H9 (cell line): ENCODE measurements around the gene EVC. TPM values are rescaled to one million over a fixed set of nuclear protein-coding genes. Genes with fewer than 3 reads are reported as not detected.
A peak's percentile ranks its signal among the peaks of the same experiment; 100 is the strongest.

Experiments used
- DNase-seq: peaks from one replicate; pipeline ENCODE4 v3.0.0-alpha.2; 2017
- H2AFZ ChIP-seq: one replicate; pipeline ENCODE4 v1.6.1; 2013; ENCODE audit warnings: mild to moderate bottlenecking, low read length, control low read depth, moderate library complexity
- H2AK5ac ChIP-seq: 2 replicates; pipeline ENCODE4 v1.6.1; 2013; ENCODE audit warnings: low read length, control low read depth, mixed read lengths; ENCODE audit not compliant: insufficient read length
- H2BK120ac ChIP-seq: one replicate; pipeline ENCODE4 v1.6.1; 2013; ENCODE audit warnings: low read depth, mild to moderate bottlenecking, low read length, control low read depth, inconsistent platforms; ENCODE audit not compliant: poor library complexity, severe bottlenecking
- H2BK12ac ChIP-seq: 2 replicates; pipeline ENCODE4 v1.6.1; 2013; ENCODE audit warnings: low read length, control low read depth, mixed read lengths, low read depth; ENCODE audit not compliant: insufficient read length
- H2BK15ac ChIP-seq: 2 replicates; pipeline ENCODE4 v1.6.1; 2013; ENCODE audit warnings: low read depth, low read length, control low read depth
- H2BK20ac ChIP-seq: one replicate; pipeline ENCODE4 v1.6.1; 2013; ENCODE audit warnings: low read depth, mild to moderate bottlenecking, low read length, control low read depth, inconsistent platforms; ENCODE audit not compliant: poor library complexity, severe bottlenecking
- H2BK5ac ChIP-seq: 2 replicates; pipeline ENCODE4 v1.6.1; 2013; ENCODE audit warnings: low read length, control low read depth, mixed read lengths; ENCODE audit not compliant: insufficient read length
- H3K14ac ChIP-seq: 2 replicates; pipeline ENCODE4 v1.6.1; 2013; ENCODE audit warnings: low read length, control low read depth; ENCODE audit not compliant: insufficient read depth
- H3K18ac ChIP-seq: 2 replicates; pipeline ENCODE4 v1.6.1; 2013; ENCODE audit warnings: low read depth, mild to moderate bottlenecking, mixed read lengths, low read length, control low read depth; ENCODE audit not compliant: insufficient read length
- H3K23ac ChIP-seq: 2 replicates; pipeline ENCODE4 v1.6.1; 2013; ENCODE audit warnings: low read length, control low read depth, mixed read lengths, low read depth; ENCODE audit not compliant: insufficient read length
- H3K23me2 ChIP-seq: 2 replicates; pipeline ENCODE4 v1.6.1; 2013; ENCODE audit warnings: low read depth, mild to moderate bottlenecking, mixed read lengths, low read length, control low read depth; ENCODE audit not compliant: insufficient read length, poor library complexity, severe bottlenecking
- H3K27ac ChIP-seq: 2 replicates; pipeline ENCODE4 v1.5.1; 2013; ENCODE audit warnings: low read length, control low read depth, mixed read lengths, low read depth; ENCODE audit not compliant: insufficient read length
- H3K27me3 ChIP-seq: 2 replicates; pipeline ENCODE4 v1.6.1; 2013; ENCODE audit warnings: low read length, control low read depth, inconsistent platforms; ENCODE audit not compliant: insufficient read depth
- H3K4ac ChIP-seq: 2 replicates; pipeline ENCODE4 v1.6.1; 2013; ENCODE audit warnings: low read depth, mild to moderate bottlenecking, control low read depth, inconsistent platforms, low read length, moderate library complexity
- H3K4me1 ChIP-seq: 2 replicates; pipeline ENCODE4 v1.6.1; 2013; ENCODE audit warnings: low read length, control low read depth, inconsistent platforms; ENCODE audit not compliant: insufficient read depth
- H3K4me2 ChIP-seq: 2 replicates; pipeline ENCODE4 v1.6.1; 2013; ENCODE audit warnings: low read length, control low read depth, mixed read lengths; ENCODE audit not compliant: insufficient read length, insufficient read depth
- H3K56ac ChIP-seq: 2 replicates; pipeline ENCODE4 v1.6.1; 2013; ENCODE audit warnings: low read depth, mild to moderate bottlenecking, mixed read lengths, low read length, control low read depth; ENCODE audit not compliant: insufficient read length
- H3K79me1 ChIP-seq: 2 replicates; pipeline ENCODE4 v1.6.1; 2013; ENCODE audit warnings: low read depth, mild to moderate bottlenecking, moderate library complexity, low read length, control low read depth, inconsistent platforms; ENCODE audit not compliant: insufficient read depth, poor library complexity, severe bottlenecking
- H3K79me2 ChIP-seq: 2 replicates; pipeline ENCODE4 v1.6.1; 2013; ENCODE audit warnings: low read length, control low read depth, inconsistent platforms; ENCODE audit not compliant: insufficient read depth
- H3K9ac ChIP-seq: 2 replicates; pipeline ENCODE4 v1.6.1; 2013; ENCODE audit warnings: low read length, control low read depth, mixed read lengths; ENCODE audit not compliant: insufficient read length; ENCODE audit errors: extremely low read depth
- H3K9me3 ChIP-seq: one replicate; pipeline ENCODE4 v1.6.1; 2013; ENCODE audit warnings: low read depth, low read length, inconsistent platforms; ENCODE audit not compliant: control insufficient read depth
- H3T11ph ChIP-seq: one replicate; pipeline ENCODE4 v1.6.1; 2013; ENCODE audit warnings: mild to moderate bottlenecking, low read length, control low read depth, inconsistent platforms
- H4K20me1 ChIP-seq: one replicate; pipeline ENCODE4 v1.6.1; 2013; ENCODE audit not compliant: control insufficient read depth, insufficient read length, insufficient read depth
- H4K5ac ChIP-seq: 2 replicates; pipeline ENCODE4 v1.6.1; 2013; ENCODE audit warnings: low read depth, mild to moderate bottlenecking, mixed read lengths, low read length, control low read depth; ENCODE audit not compliant: insufficient read length
- H4K8ac ChIP-seq: replicated peaks from 2 replicates; pipeline ENCODE4 v1.6.1; 2013; ENCODE audit warnings: low read length, control low read depth, mixed read lengths, low read depth; ENCODE audit not compliant: insufficient read length
- H4K91ac ChIP-seq: 2 replicates; pipeline ENCODE4 v1.6.1; 2013; ENCODE audit warnings: low read depth, mild to moderate bottlenecking, moderate library complexity, mixed read lengths, low read length, control low read depth; ENCODE audit not compliant: insufficient read length
- H3K27ac Mint-ChIP-seq, 3 experiments: 2 replicates in 2 of 3; 3 replicates in 1 of 3; pipeline ENCODE4 v1.8.0; 2020 to 2021; ENCODE audit warnings: mixed read lengths in 3 of 3, mild to moderate bottlenecking in 1 of 3, moderate library complexity in 1 of 3
- H3K27me3 Mint-ChIP-seq: 2 replicates; pipeline ENCODE4 v1.8.0; 2021; ENCODE audit warnings: low read depth, mild to moderate bottlenecking, moderate library complexity, mixed read lengths
- H3K36me3 Mint-ChIP-seq, 3 experiments: 2 replicates in 2 of 3; 3 replicates in 1 of 3; pipeline ENCODE4 v1.8.0; 2020 to 2021; ENCODE audit warnings: low read depth in 3 of 3, mixed read lengths in 3 of 3; ENCODE audit not compliant: insufficient read depth in 1 of 3
- H3K4me1 Mint-ChIP-seq, 2 experiments: 2 replicates each; pipeline ENCODE4 v1.8.0; 2020; ENCODE audit warnings: mixed read lengths in 2 of 2
- H3K4me3 Mint-ChIP-seq, 2 experiments: 2 replicates in 1 of 2; 3 replicates in 1 of 2; pipeline ENCODE4 v1.8.0; 2020 to 2021; ENCODE audit warnings: mild to moderate bottlenecking in 2 of 2, mixed read lengths in 2 of 2, moderate library complexity in 1 of 2
- H3K9me3 Mint-ChIP-seq, 2 experiments: 2 replicates in 1 of 2; 3 replicates in 1 of 2; pipeline ENCODE4 v1.8.0; 2020; ENCODE audit warnings: mild to moderate bottlenecking in 2 of 2, mixed read lengths in 2 of 2, moderate library complexity in 1 of 2
- CTCF ChIP-seq: fragments of 200-600 bp; sonication (generic); conservative IDR thresholded peaks from 3 replicates; pipeline ENCODE4 v1.8.0; 2021; ENCODE audit warnings: antibody characterized with exemption, mild to moderate bottlenecking
- WGBS: extraction: QIAGEN DNeasy Blood & Tissue Kit; methylation state at CpG from one replicate; pipeline ENCODE4 v1.1.7; 2013; ENCODE audit warnings: missing lambda C conversion rate, low lambda C conversion rate, mixed read lengths; ENCODE audit not compliant: insufficient read length; ENCODE audit errors: extremely low coverage; 5-methylcytosine and 5-hydroxymethylcytosine counted together
- total RNA-seq: library from RNA; stranded (reverse); gene quantifications from 2 replicates; pipeline ENCODE4 v1.2.1, GENCODE V29; 2021

The EVC gene
- total RNA-seq, 1 experiment from 2014 or later = 10.1 TPM

GRCh38 chr4:5708449-5709206 lies 2.4 kb upstream of the EVC start, which contains the start of gene EVC2:
Gene EVC2, minus strand, starts transcription at chr4:5708559. Its CDS starts 46 bp downstream, at chr4:5708513.
- H2BK15ac ChIP-seq = no peak within 1 kb of the TSS
- H3K27me3 Mint-ChIP-seq = peaks cover 28% of the 10 kb centered on the region
- no peak within 1 kb of the TSS for H3K9ac ChIP-seq

More at GRCh38 chr4:5708449-5709206, 2.4 kb upstream of the EVC start, which contains the start of gene EVC2:
- no peak within 1 kb of the TSS for H2BK20ac ChIP-seq
- Mint-ChIP-seq H3K9me3 (peaks cover 13 to 14% of the 10 kb centered on the region in 2 experiments), H3K4me3 (peak within 1 kb of the TSS; percentile 73 to 77), H3K36me3 (peaks cover 13 to 29% (median 19%) of the 10 kb centered on the region in 3 experiments), H3K4me1 (peaks cover 19 to 34% of the 10 kb centered on the region in 2 experiments), H3K27ac (no peak within 1 kb of the TSS)
- peak within 1 kb of the TSS; percentile 66 for H3K14ac ChIP-seq
- H3K79me1 ChIP-seq = no peaks in the 10 kb centered on the region
- H2AK5ac ChIP-seq = no peak within 1 kb of the TSS
- no peak within 1 kb of the TSS for H2AFZ ChIP-seq
- H3K4me2 ChIP-seq = peak within 1 kb of the TSS; percentile 77
- H3T11ph ChIP-seq = no peak within 1 kb of the TSS
- H3K27me3 ChIP-seq = peaks cover 5% of the 10 kb centered on the region; the same call in 1 of the 2 replicates
- H3K9me3 ChIP-seq = peaks cover 10% of the 10 kb centered on the region
- H3K23me2 ChIP-seq = peaks cover 23% of the 10 kb centered on the region
- no peak within 1 kb of the TSS for H3K56ac ChIP-seq
- no peak within 1 kb of the TSS for H3K4ac ChIP-seq
- no peak within 1 kb of the TSS for H3K27ac ChIP-seq
- H3K4me1 ChIP-seq = no peaks in the 10 kb centered on the region
- H2BK120ac ChIP-seq = no peak within 1 kb of the TSS
- no peak within 1 kb of the TSS for H4K8ac ChIP-seq
- H2BK5ac ChIP-seq = no peak within 1 kb of the TSS
- H3K23ac ChIP-seq = no peak within 1 kb of the TSS
- TF ChIP-seq CTCF = no peak
- no peak within 1 kb of the TSS for H4K91ac ChIP-seq
- no peak within 1 kb of the TSS for H4K5ac ChIP-seq
- H3K18ac ChIP-seq = no peak within 1 kb of the TSS
- WGBS = no CpG with 5 or more reads among the region's 57 CpGs
- DNase-seq = peak; percentile 65
- H3K79me2 ChIP-seq = no peaks in the 10 kb centered on the region; the same call in 1 of the 2 replicates
- H2BK12ac ChIP-seq = no peak within 1 kb of the TSS
- no peaks in the 10 kb centered on the region for H4K20me1 ChIP-seq
